Chondrocyte (in vitro differentiated cells): ENCODE results near the gene LURAP1L. TPM values are rescaled to one million over a fixed set of nuclear protein-coding genes. Genes with fewer than 3 reads are reported as not detected.

Experiments
- DNase-seq: peaks from one replicate; pipeline ENCODE4 v3.0.0; 2021; ENCODE audit warnings: mixed read lengths, low spot score
- H3K27ac Mint-ChIP-seq: one replicate; pipeline ENCODE4 v1.8.0; 2021; ENCODE audit warnings: mild to moderate bottlenecking, moderate library complexity, mixed read lengths; ENCODE audit not compliant: unreplicated experiment
- H3K27me3 Mint-ChIP-seq: 2 replicates; pipeline ENCODE4 v1.8.0; 2021; ENCODE audit warnings: low read depth, mixed read lengths
- H3K36me3 Mint-ChIP-seq: 2 replicates; pipeline ENCODE4 v1.8.0; 2021; ENCODE audit warnings: low read depth, mixed read lengths
- H3K4me1 Mint-ChIP-seq: 2 replicates; pipeline ENCODE4 v1.8.0; 2021; ENCODE audit warnings: low read depth, mild to moderate bottlenecking, mixed read lengths
- H3K4me3 Mint-ChIP-seq: one replicate; pipeline ENCODE4 v1.8.0; 2021; ENCODE audit warnings: mild to moderate bottlenecking, moderate library complexity, mixed read lengths; ENCODE audit not compliant: unreplicated experiment
- H3K9me3 Mint-ChIP-seq: 2 replicates; pipeline ENCODE4 v1.8.0; 2021; ENCODE audit warnings: low read depth, mixed read lengths
- total RNA-seq: library from RNA; stranded (reverse); gene quantifications from 3 replicates; pipeline ENCODE4 v1.2.1, GENCODE V29; 2021
- TF ChIP-seq, protein P1 (sequence below): fragments of 200-600 bp; sonication (generic); IDR thresholded peaks from 2 replicates; pipeline ENCODE4 v1.5.0; 2021; ENCODE audit warnings: antibody characterized with exemption, mild to moderate bottlenecking, moderate library complexity

LURAP1L gene
- total RNA-seq, 1 donor from 2014 or later = 67.4 TPM

- H3K36me3 Mint-ChIP-seq = peaks cover 2% of the 10 kb centered on the region
- no peaks in the 10 kb centered on the region for H3K9me3 Mint-ChIP-seq
Observed at GRCh38 chr9:12790883-12791282, 16.1 kb downstream of the LURAP1L start.

DNA sequence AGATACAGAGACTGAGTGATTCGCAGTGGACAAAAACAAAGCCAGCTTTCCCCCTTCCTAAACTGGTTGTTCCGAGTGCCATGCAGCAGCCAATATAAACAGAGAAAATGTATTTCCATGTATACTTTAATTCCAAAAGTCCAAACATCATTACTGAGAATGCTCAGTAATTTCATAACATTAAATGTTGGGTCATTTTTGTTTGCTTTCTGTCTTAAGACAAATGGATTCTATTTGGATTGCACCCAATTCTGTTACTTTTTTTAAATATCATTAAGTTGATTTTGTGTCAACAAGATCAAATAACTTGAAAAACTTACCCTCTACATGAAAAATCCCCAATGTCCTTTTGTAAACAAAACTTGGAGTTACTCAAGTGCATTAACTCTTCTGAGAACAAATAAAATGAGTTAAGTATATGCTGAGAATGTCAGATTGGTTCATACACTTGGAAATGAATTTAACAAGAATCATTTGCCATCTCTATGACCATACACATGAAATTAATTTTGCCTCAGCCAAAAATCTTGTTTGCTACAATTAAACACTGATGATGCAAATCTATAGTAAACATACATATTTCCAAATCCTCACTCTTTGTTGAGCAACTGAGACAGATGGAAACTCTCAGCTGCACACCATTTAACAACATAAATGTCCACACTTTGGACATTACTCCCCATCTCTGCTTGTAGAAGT is 19.4 kb downstream of the LURAP1L start:
- no peak for DNase-seq
- no peak overlapping the region for H3K4me3 Mint-ChIP-seq
- no peaks in the 10 kb centered on the region for H3K9me3 Mint-ChIP-seq
- peaks cover 85% of the 10 kb centered on the region for H3K4me1 Mint-ChIP-seq
- TF ChIP-seq, protein P1, sequence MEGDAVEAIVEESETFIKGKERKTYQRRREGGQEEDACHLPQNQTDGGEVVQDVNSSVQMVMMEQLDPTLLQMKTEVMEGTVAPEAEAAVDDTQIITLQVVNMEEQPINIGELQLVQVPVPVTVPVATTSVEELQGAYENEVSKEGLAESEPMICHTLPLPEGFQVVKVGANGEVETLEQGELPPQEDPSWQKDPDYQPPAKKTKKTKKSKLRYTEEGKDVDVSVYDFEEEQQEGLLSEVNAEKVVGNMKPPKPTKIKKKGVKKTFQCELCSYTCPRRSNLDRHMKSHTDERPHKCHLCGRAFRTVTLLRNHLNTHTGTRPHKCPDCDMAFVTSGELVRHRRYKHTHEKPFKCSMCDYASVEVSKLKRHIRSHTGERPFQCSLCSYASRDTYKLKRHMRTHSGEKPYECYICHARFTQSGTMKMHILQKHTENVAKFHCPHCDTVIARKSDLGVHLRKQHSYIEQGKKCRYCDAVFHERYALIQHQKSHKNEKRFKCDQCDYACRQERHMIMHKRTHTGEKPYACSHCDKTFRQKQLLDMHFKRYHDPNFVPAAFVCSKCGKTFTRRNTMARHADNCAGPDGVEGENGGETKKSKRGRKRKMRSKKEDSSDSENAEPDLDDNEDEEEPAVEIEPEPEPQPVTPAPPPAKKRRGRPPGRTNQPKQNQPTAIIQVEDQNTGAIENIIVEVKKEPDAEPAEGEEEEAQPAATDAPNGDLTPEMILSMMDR = no peak
- H3K27me3 Mint-ChIP-seq = no peaks in the 10 kb centered on the region
- H3K36me3 Mint-ChIP-seq = peaks cover 1% of the 10 kb centered on the region
- peak overlapping the region; percentile 74 for H3K27ac Mint-ChIP-seq

More at GRCh38 chr9:12790883-12791282, 16.1 kb downstream of the LURAP1L start:
- H3K27me3 Mint-ChIP-seq = no peaks in the 10 kb centered on the region
- no peak overlapping the region for H3K4me3 Mint-ChIP-seq
- peaks cover 86% of the 10 kb centered on the region for H3K4me1 Mint-ChIP-seq
- DNase-seq = no peak
- TF ChIP-seq, protein P1 = no peak
- H3K27ac Mint-ChIP-seq = peak overlapping the region; percentile 84

DNA sequence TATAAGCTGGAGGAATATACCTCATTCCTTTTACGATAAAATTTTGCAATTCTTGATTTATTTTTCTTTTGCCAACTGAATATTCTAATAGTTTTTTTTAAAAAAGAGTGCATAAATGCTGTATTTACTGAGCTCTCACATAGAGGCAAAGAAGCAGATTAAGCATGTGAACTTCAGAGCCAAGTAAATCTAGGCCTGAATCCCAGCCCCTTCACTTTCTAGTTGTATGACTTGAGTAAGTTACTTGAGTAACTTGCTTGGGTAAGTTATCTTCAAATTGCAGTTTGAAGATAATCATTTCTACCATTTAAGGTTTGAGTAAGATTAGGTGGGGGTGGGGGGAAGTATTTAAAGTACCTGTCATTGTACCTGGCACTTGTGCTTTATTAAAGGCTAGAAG is 21.8 kb downstream of the LURAP1L start:
- TF ChIP-seq, protein P1 = no peak
- H3K4me1 Mint-ChIP-seq = peaks cover 73% of the 10 kb centered on the region
- H3K36me3 Mint-ChIP-seq = peaks cover 1% of the 10 kb centered on the region
- no peak overlapping the region for H3K27ac Mint-ChIP-seq
- no peaks in the 10 kb centered on the region for H3K9me3 Mint-ChIP-seq
- H3K4me3 Mint-ChIP-seq = no peak overlapping the region
- H3K27me3 Mint-ChIP-seq = no peaks in the 10 kb centered on the region
- no peak for DNase-seq

- peaks cover 1% of the 10 kb centered on the region for H3K36me3 Mint-ChIP-seq
- DNase-seq = no peak
- no peak overlapping the region for H3K4me3 Mint-ChIP-seq
- TF ChIP-seq, protein P1 = no peak
- H3K27me3 Mint-ChIP-seq = no peaks in the 10 kb centered on the region
- H3K27ac Mint-ChIP-seq = peak overlapping the region; percentile 29
- no peaks in the 10 kb centered on the region for H3K9me3 Mint-ChIP-seq
- peaks cover 73% of the 10 kb centered on the region for H3K4me1 Mint-ChIP-seq
Observed at GRCh38 chr9:12797037-12797436, 22.2 kb downstream of the LURAP1L start.

- H3K27ac Mint-ChIP-seq = peak overlapping the region; percentile 18
- H3K4me3 Mint-ChIP-seq = no peak overlapping the region
- H3K27me3 Mint-ChIP-seq = no peaks in the 10 kb centered on the region
- H3K36me3 Mint-ChIP-seq = peaks cover 7% of the 10 kb centered on the region
- H3K9me3 Mint-ChIP-seq = no peaks in the 10 kb centered on the region
- H3K4me1 Mint-ChIP-seq = peaks cover 73% of the 10 kb centered on the region
- DNase-seq = no peak
- TF ChIP-seq, protein P1 = no peak
Observed at GRCh38 chr9:12798066-12798770, 23.4 kb downstream of the LURAP1L start.
